ENCODE measurements around the gene STOM. TPM values are rescaled to one million over a fixed set of nuclear protein-coding genes. Genes with fewer than 3 reads are reported as not detected.

STOM gene
- polyA plus RNA-seq, 1 of the 3 experiments (the other 2 are of a cell fraction), result 40.5 TPM

- Histone ChIP-seq H3F3A (replicated peaks; ENCODE audit: insufficient read depth) (peaks cover 23% of the 10 kb centered on the region), H3K36me3 (replicated peaks in 1 of 2; ENCODE audit: control insufficient read depth in 1 of 2, insufficient read depth in 2 of 2, low read length in 1 of 2) (no peaks in the 10 kb centered on the region), H3K27me3 (ENCODE audit: insufficient read depth) (no peaks in the 10 kb centered on the region), H3K9ac (no peak overlapping the region), H3K79me2 (ENCODE audit: insufficient read depth) (no peaks in the 10 kb centered on the region), H3K9me2 (no peaks in the 10 kb centered on the region), H4K20me1 (ENCODE audit: insufficient read depth) (no peaks in the 10 kb centered on the region), H2AFZ (ENCODE audit: low read depth) (peak overlapping the region; percentile 9; the same call in 1 of the 2 replicates), H3K9me3 (no peaks in the 10 kb centered on the region), H3K27ac (ENCODE audit: low read depth in 2 of 2, low read length in 1 of 2) (no peak overlapping the region), H3K4me2 (no peak overlapping the region), H3K4me1 (ENCODE audit: control insufficient read depth in 1 of 2, insufficient read depth in 2 of 2, low read depth in 1 of 2, low read length in 1 of 2) (peaks cover 0 to 19% of the 10 kb centered on the region in 2 experiments; a peak in 1 of 4 replicates), H3K4me3 (ENCODE audit: low read depth in 2 of 2, low read length in 1 of 2) (no peak overlapping the region)
- POLR2A ChIA-PET, result no interaction called here
- WGBS (ENCODE audit: low lambda C conversion rate), result 75% methylated on average over 3 of the region's 3 CpGs
- no peak for DNase-seq
- no peak for TF ChIP-seq MAX (IDR thresholded peaks at IDR 0.05; ENCODE audit: low read depth)
- no peak for TF ChIP-seq SMC3 (IDR thresholded peaks at IDR 0.05; ENCODE audit: low read depth, low read length)
- no peak for TF ChIP-seq EZH2phosphoT487 (IDR thresholded peaks at IDR 0.05; ENCODE audit: borderline replicate concordance, low read depth)
- TF ChIP-seq RXRA (IDR thresholded peaks at IDR 0.05; ENCODE audit: borderline replicate concordance, low read depth), result no peak
- TF ChIP-seq USF1 (IDR thresholded peaks at IDR 0.05; ENCODE audit: borderline replicate concordance, low read depth), result no peak
- TF ChIP-seq CHD2 (IDR thresholded peaks at IDR 0.05; ENCODE audit: low read length, partially characterized antibody), result no peak
- TF ChIP-seq GATA2 (CRISPR knock-in tag; IDR thresholded peaks at IDR 0.05), result no peak
- CTCF ChIA-PET, result interaction anchor here (14.0 kb wide), 1 partner anchor 74 kb away, joined by 128 read pairs; no protein-coding TSS in a partner anchor
These were observed 24.2 kb upstream of the STOM start for GRCh38 chr9:121394292-121394691.

- Histone ChIP-seq H3K9me2 (no peaks in the 10 kb centered on the region), H3K4me3 (ENCODE audit: low read depth in 2 of 2, low read length in 1 of 2) (no peak overlapping the region), H3K27ac (ENCODE audit: low read depth in 2 of 2, low read length in 1 of 2) (peak overlapping the region in 1 of 2 experiments; percentile 17; a peak in 1 of 4 replicates), H3F3A (replicated peaks; ENCODE audit: insufficient read depth) (peaks cover 15% of the 10 kb centered on the region), H3K4me1 (ENCODE audit: control insufficient read depth in 1 of 2, insufficient read depth in 2 of 2, low read depth in 1 of 2, low read length in 1 of 2) (peaks cover 0 to 12% of the 10 kb centered on the region in 2 experiments; a peak in 1 of 4 replicates), H3K36me3 (replicated peaks in 1 of 2; ENCODE audit: control insufficient read depth in 1 of 2, insufficient read depth in 2 of 2, low read length in 1 of 2) (no peaks in the 10 kb centered on the region), H3K27me3 (ENCODE audit: insufficient read depth) (no peaks in the 10 kb centered on the region), H3K4me2 (no peak overlapping the region), H3K79me2 (ENCODE audit: insufficient read depth) (no peaks in the 10 kb centered on the region), H2AFZ (ENCODE audit: low read depth) (peak overlapping the region; percentile 86; the same call in 1 of the 2 replicates), H4K20me1 (ENCODE audit: insufficient read depth) (no peaks in the 10 kb centered on the region), H3K9me3 (no peaks in the 10 kb centered on the region), H3K9ac (no peak overlapping the region; the same call in 1 of the 2 replicates)
- CTCF ChIA-PET, result interaction anchor here (1.0 to 14.0 kb wide), 3 partner anchors 67 to 180 kb away, joined by 3 to 128 read pairs (median 8); no protein-coding TSS in a partner anchor
- POLR2A ChIA-PET, result no interaction called here
- DNase-seq, result no peak
- 66% methylated on average over 2 of the region's 2 CpGs for WGBS (ENCODE audit: low lambda C conversion rate)
- no peak for TF ChIP-seq GABPA (IDR thresholded peaks at IDR 0.05; ENCODE audit: low read depth)
- TF ChIP-seq IRF3 (IDR thresholded peaks at IDR 0.05; ENCODE audit: low read depth, low read length), result no peak
- no peak for TF ChIP-seq NRF1 (IDR thresholded peaks at IDR 0.05; ENCODE audit: low read depth, low read length)
These were observed 23.3 kb upstream of the STOM start for GRCh38 chr9:121393318-121393717.
